HG03064 (cell line): ENCODE measurements around the gene WDCP.

Source experiments
- ATAC-seq: cut with Tn5 transposase; IDR thresholded peaks from one replicate; pipeline ENCODE4 v1.9.1; 2021; ENCODE audit warnings: low read depth; ENCODE audit not compliant: unreplicated experiment

The WDCP gene

DNA sequence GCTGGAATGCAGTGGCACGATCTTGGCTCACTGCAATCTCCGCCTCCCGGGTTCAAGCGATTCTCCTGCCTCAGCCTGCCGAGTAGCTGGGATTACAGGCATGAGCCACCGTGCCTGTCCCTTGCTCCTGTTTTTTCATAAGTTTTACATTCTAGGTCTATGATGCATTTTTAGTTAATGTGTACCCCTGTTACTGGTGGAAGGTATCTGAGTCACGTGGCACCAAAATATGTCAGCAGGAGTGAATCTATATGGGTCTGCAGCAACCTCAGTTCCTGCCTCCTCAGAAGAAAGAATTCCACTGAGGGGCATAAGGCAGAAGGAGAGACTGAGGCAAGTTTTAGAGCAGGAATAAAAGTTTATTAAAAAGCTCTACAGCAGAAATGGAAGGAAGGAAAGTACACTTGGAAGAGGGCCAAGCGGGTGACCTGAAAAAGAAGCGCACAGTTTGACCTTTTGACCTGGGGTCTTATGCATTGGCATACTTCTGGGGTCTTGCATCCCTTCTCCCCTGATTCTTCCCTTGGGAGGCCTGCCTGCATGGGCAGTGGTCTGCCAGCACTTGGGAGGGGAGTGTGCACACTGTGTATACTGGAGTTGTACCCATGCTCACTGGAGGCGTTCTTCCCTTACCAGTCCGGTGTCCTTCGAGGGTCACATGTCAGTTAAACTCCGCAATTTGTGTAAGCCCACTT is 38.4 kb downstream of the WDCP start:
- no peak for ATAC-seq

DNA sequence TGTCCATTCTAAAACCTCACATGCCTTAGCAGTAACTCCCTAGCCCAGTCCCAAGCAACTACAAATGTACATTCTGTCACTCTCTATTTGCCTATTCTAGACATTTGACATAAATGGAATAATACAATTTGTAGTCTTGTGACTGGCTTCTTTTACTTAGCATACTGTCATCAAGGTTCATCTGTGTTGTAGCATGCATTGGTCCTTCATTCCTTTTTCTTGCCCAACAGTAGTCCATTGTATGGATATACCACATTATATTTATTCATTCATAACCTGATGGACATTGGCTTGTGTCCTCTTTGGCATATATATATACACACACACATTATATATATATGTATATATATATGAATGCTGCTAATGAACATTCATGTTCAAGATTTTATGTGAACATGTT is 39.5 kb downstream of the WDCP start:
- ATAC-seq: no peak

DNA sequence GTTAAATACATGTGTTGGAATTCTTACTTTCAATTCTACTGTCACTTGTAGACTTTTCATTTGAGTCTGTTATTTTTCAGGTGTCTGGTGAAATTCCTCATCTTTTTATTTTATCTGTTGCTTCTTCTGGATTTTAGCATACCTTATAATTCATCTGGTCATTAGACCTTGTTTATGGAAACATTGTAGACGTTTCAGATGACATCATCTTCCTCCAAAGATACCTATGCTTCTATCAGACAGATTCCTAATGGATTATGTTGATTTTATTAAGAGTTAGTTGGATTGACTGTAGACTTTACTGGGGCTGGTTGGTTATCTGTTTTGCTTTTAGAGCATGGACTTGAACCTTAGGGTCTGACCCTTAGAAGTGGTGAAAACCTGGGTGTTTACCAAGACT is 52.6 kb downstream of the WDCP start:
- ATAC-seq: no peak

DNA sequence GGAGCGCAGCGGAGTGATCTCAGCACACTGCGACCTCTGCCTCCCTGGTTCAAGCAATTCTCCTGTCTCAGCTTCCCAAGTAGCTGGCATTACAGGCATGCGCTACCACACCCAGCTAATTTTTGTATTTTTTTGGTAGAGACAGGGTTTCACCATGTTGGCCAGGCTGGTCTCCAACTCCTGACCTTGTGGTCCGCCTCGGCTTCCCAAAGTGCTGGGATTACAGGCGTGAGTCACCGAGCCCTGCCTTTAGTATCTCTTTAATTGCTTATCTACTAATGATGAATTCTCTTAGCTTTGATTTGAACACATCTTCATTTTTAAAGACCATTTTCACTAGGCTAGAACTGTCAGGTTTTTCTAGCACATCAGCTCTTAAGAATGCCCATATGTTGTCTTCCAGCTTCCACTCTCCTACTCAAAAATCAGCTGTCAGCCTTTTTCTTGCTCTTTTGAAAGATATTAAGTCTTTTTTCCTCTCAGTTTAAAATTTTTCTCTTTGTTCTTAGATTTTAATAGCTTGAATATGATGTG is 53.4 kb downstream of the WDCP start:
- ATAC-seq: no peak

DNA sequence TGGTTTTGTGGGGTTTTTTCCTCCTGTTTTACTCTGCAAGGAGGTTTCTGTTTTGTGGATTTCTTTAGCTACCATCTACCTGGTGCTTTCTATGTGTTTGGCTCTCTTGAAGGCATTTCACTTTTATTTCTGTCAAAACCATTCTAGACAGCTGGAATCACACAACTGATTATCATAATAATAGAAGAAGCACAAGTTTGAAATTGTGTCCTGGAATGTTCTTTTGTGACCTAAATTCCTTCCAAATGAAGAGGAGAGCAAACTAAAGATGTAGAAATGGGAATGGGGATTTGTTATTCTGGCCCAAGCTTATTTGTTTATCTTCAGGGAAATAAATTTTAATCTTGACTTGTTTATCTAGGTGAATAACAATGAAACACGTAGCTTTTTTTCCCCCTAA is 54.3 kb downstream of the WDCP start:
- ATAC-seq: no peak

DNA sequence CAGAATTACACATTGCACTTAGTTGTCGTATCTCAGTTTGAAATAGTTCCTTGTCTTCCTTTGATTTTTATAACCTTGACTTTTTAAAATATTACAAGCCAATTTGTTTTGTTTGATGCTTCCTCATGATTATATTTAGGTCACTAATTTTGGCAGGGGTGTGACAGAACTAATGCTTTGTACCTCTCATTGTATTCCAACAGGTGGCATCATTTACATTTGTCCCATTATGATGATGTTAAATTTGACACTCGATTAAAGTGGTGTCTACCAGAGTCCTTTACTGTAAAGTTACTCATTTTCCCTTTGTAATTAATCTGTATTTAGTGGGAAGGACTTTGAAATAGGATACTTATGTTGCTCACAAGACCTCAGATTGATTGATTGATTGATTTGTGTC is 58.8 kb downstream of the WDCP start:
- ATAC-seq: no peak
